Transverse colon (tissue), 4 donors: ENCODE data around the gene SLC7A9. TPM values are rescaled to one million over a fixed set of nuclear protein-coding genes. Genes with fewer than 3 reads are reported as not detected.

Source experiments
- DNase-seq: peaks from one replicate; pipeline ENCODE4 v3.0.0-alpha.2; 2019
- H3K27ac ChIP-seq, 4 donors: fragments of 200-600 bp; sonication (generic); 2 replicates each; pipeline ENCODE4 v1.5.1; 2016 to 2018; ENCODE audit warnings: inconsistent platforms in 4 of 4
- H3K27me3 ChIP-seq: fragments of 200-600 bp; sonication (generic); 2 replicates; pipeline ENCODE4 v1.5.1; 2017; ENCODE audit warnings: inconsistent platforms
- H3K36me3 ChIP-seq, 4 donors: fragments of 200-600 bp; sonication (generic); 2 replicates each; pipeline ENCODE4 v1.5.1; 2017 to 2019; ENCODE audit warnings: inconsistent platforms in 4 of 4
- H3K4me1 ChIP-seq, 4 donors: fragments of 200-600 bp; sonication (generic); 2 replicates each; pipeline ENCODE4 v1.5.1; 2017 to 2020; ENCODE audit warnings: inconsistent platforms in 4 of 4
- H3K4me3 ChIP-seq, 4 donors: fragments of 200-600 bp; sonication (generic); 1 replicate in 1 of 4; 2 replicates in 3 of 4; pipeline versions ENCODE4 v1.5.1 to v1.6.1; 2017 to 2019; ENCODE audit warnings: inconsistent platforms in 4 of 4
- H3K9me3 ChIP-seq, 2 donors: fragments of 200-600 bp; sonication (generic); 2 replicates each; pipeline ENCODE4 v1.5.1; 2017 to 2019; ENCODE audit warnings: inconsistent platforms in 2 of 2
- CTCF ChIP-seq, 5 experiments: fragments of 200-600 bp in 3 of 5; fragments of 450-650 bp in 2 of 5; sonication (generic) in 3 of 5; IDR thresholded peaks; 1 replicate in 2 of 5; 2 replicates in 3 of 5; pipeline ENCODE4 v1.5.1; 2016 to 2017; ENCODE audit warnings: antibody characterized with exemption in 5 of 5, inconsistent platforms in 3 of 5, mild to moderate bottlenecking in 2 of 5, moderate library complexity in 1 of 5
- EP300 ChIP-seq: sonication (generic); formaldehyde crosslinking; IDR thresholded peaks from one replicate; pipeline ENCODE4 v1.6.1; 2017; ENCODE audit warnings: antibody characterized with exemption, low read depth
- POLR2A ChIP-seq: fragments of 450-650 bp; IDR thresholded peaks from one replicate; pipeline ENCODE4 v1.6.1; 2016; ENCODE audit warnings: antibody characterized with exemption, mild to moderate bottlenecking, moderate library complexity
- POLR2AphosphoS5 ChIP-seq, 3 donors: sonication (generic); formaldehyde crosslinking; IDR thresholded peaks; one replicate each; pipeline ENCODE4 v1.6.1; 2016; ENCODE audit warnings: antibody characterized with exemption in 3 of 3
- WGBS, 2 donors: methylation state at CpG; one replicate each; pipeline ENCODE4 v1.1.5; 2018; ENCODE audit warnings: low coverage in 1 of 2; 5-methylcytosine and 5-hydroxymethylcytosine counted together
- in situ Hi-C, 4 donors: fragments of 200-750 bp; cut with MboI; loops; one replicate each; pipeline versions ENCODE4 v1.15.0 to v1.15.1; 2017; ENCODE audit warnings: low sequenced_read_pairs in 3 of 4, low pct_ligation_motif_present in 1 of 4, low pct_unique_long_range_greater_than_20kb in 1 of 4
- intact Hi-C: fragments of 100-400 bp; cut with DNase I; formaldehyde crosslinking; loops from one replicate; pipeline ENCODE4 v1.15.1; 2023; ENCODE audit warnings: low total_unique reads
- total RNA-seq, 4 donors: library from RNA; depleted of rRNA; stranded (reverse); fragments of >200 nt; gene quantifications; one replicate each; pipeline ENCODE4 v1.1.0, GENCODE V29; 2016

SLC7A9 gene
- total RNA-seq, 4 donors from 2014 or later: 2.5 to 11.2 TPM; not detected in 2

DNA sequence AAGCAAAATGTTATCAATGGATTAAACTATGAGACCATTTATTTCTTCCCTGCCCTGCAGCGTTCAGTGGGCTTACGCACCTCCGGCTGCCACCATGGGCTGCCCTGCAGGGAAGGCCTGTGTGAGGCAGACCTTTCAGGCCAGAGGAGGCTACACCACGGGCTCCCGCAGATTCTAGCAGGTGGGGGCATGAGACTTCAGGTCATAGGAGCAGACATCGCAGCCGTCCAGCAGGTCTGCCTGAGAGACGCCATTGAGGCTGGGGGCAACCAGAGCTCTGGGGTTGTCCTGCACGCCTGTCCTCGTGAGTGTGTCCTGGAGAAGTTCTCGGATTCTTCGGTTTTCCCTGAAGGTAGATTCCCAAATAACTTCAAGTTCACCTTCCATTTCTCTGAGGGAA, 9.4 kb upstream of the SLC7A9 start:
- no peak for TF ChIP-seq CTCF (IDR thresholded peaks at IDR 0.05)
- TF ChIP-seq POLR2AphosphoS5 (IDR thresholded peaks at IDR 0.05): no peak
- TF ChIP-seq EP300: no peak
- TF ChIP-seq POLR2A: no peak
- Histone ChIP-seq H3K9me3 (no peaks in the 10 kb centered on the region), H3K36me3 (no peaks in the 10 kb centered on the region), H3K4me1 (peaks cover 0 to 16% (median 6%) of the 10 kb centered on the region in 4 donors), H3K27ac (no peak overlapping the region), H3K27me3 (no peaks in the 10 kb centered on the region), H3K4me3 (no peak overlapping the region)
- WGBS, 2 donors: 92 to 97% methylated on average over 5 to 12 of the region's 12 CpGs
- no peak for DNase-seq
- in situ Hi-C loops (no loop called here), intact Hi-C loops (no loop called here)

DNA sequence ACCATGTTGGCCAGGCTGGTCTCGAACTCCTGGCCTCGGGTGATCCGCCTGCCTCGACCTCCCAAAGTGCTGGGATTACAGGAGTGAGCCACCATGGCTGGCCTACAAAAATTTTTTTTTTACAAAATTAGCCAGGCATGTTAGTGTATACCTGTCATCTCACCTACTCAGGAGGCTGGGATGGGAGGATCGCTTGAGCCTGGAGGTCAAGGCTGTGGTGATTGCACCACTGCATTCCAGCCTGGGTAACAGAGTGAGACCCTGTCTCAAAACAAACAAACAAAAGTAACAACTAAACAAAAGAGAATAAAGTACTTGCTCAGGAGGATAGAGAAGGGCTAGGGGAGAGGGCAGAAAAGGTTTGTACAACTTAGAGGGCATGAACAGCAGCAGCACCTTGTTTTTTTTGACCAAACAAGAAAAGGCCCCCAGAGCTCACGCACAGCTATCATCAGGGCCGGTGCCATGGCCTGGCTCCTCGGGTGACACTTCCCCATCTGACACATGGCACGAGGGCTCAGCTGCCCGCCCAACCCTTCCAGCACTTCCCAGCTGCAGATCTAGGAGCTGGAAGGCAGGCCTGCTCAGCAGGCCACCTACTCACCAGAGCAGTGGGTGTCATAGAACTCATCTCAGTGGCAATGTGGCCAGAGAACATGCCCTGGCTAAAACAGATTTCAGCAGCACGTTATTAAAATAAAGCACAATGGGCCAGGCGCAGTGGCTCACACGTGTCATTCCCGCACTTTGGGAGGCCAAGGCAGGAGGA, 8.6 kb upstream of the SLC7A9 start:
- intact Hi-C loops (no loop called here), in situ Hi-C loops (no loop called here)
- no peaks in the 10 kb centered on the region for H3K9me3 ChIP-seq
- H3K4me1 ChIP-seq: peaks cover 0 to 23% (median 9%) of the 10 kb centered on the region in 4 donors
- 86 to 94% methylated on average over 3 to 14 of the region's 14 CpGs for WGBS, 2 donors
- TF ChIP-seq CTCF (IDR thresholded peaks at IDR 0.05) (no peak), POLR2A (no peak), POLR2AphosphoS5 (IDR thresholded peaks at IDR 0.05) (no peak), EP300 (no peak)
- no peak for DNase-seq
- no peak overlapping the region for H3K4me3 ChIP-seq
- H3K27ac ChIP-seq: no peak overlapping the region
- no peaks in the 10 kb centered on the region for H3K36me3 ChIP-seq
- H3K27me3 ChIP-seq: no peaks in the 10 kb centered on the region

DNA sequence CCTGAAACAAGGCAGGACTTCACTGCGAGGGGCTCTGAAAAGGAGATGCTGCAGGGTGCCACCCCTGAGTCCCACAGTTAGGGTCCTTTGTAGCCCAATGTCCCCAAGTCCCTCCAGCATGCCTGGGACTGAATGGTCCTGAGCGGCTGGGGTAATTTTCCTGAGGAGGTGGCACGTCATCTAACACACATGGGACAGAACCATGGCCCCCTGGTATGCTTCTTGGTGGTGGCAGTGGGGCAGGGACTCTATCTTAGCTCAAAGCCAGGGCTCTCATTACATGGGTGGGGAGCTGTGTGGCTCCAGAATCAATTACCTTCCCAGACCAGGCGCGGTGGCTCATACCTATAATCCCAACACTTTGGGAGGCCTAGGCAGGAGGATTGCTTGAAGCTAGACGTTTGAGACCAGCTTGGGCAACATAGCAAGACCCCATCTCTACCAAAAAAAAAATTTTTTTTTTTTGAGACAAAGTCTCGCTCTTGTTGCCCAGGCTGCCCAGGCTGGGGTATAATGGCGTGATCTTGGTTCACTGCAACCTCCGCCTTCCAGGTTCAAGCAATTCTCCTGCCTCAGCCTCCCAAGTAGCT, 7.9 kb upstream of the SLC7A9 start:
- Histone ChIP-seq H3K4me1 (peaks cover 0 to 31% (median 10%) of the 10 kb centered on the region in 4 donors), H3K9me3 (no peaks in the 10 kb centered on the region), H3K27me3 (no peaks in the 10 kb centered on the region), H3K27ac (no peak overlapping the region), H3K36me3 (no peaks in the 10 kb centered on the region), H3K4me3 (no peak overlapping the region)
- TF ChIP-seq CTCF (IDR thresholded peaks at IDR 0.05) (no peak), POLR2A (no peak), EP300 (no peak), POLR2AphosphoS5 (IDR thresholded peaks at IDR 0.05) (no peak)
- WGBS, 2 donors: 92 to 100% methylated on average over 4 to 9 of the region's 9 CpGs
- in situ Hi-C loops: no loop called here
- intact Hi-C loops: no loop called here
- DNase-seq: no peak

- no peaks in the 10 kb centered on the region for H3K9me3 ChIP-seq
- H3K4me3 ChIP-seq: no peak overlapping the region
- intact Hi-C loops (no loop called here), in situ Hi-C loops (no loop called here)
- TF ChIP-seq CTCF (IDR thresholded peaks at IDR 0.05) (no peak), POLR2AphosphoS5 (IDR thresholded peaks at IDR 0.05) (peak in 2 of 3 donors; percentile 34 to 44)
- peak; percentile 42 for DNase-seq
- no peaks in the 10 kb centered on the region for H3K27me3 ChIP-seq
- no peaks in the 10 kb centered on the region for H3K36me3 ChIP-seq
- H3K27ac ChIP-seq: no peak overlapping the region
- WGBS, 2 donors: 27 to 48% methylated on average over 7 to 12 of the region's 12 CpGs
- peaks cover 0 to 31% (median 10%) of the 10 kb centered on the region in 4 donors for H3K4me1 ChIP-seq
Measured at GRCh38 chr19:32876919-32877285, 7.3 kb upstream of the SLC7A9 start.
